ENCODE data around the gene POLG.

The POLG gene

GRCh38 chr15:89334510-89335297 is at the start of gene POLG:
POLG (minus strand) TSS chr15:89334824; CDS start chr15:89333754, 1,070 bp downstream.
- peak; percentile 98 to 99 for DNase-seq (ENCODE audit: low read depth in 2 of 2)

GRCh38 chr15:89384176-89384604 is 49.6 kb upstream of the POLG start:
- DNase-seq (ENCODE audit: low read depth in 2 of 2), result no peak

DNA sequence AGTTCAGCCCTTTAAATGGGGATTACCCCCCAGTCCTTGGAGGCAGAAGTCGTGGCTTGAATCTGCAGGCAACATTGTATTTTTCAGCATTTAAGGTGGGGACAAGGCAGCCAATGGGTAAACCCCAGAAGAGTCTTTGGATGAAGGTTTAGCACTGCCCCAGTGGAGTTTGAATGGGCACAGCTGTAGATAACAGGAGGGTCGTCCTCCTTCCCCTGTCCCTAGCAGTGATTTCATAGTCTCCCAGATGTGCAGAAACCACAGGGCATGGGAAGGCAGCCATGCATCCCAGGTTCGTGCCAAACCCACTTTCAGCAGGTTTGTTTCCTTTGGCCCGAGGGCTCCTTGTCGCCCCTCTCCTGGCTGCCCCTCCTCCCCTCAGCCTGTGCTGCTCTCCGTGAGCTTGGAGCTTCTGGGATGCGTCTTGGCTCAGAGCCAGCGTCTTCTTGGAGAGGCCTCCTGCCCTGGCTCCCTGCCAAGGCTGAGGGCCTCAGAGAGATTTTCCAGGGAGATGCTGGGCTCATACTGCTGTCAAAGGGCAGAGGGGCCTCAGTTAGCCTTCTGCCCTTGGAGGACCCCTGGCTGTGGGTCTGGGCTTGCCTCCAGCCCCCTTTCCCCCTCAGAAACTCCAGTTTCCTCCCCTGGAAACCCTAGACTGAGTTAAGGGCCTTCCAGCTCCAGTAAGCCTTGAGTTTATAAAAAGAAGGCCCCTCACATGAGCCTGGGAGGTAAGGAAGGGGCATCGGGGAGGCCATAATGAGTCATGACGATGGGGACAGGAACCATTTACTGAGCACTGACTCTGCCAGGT is 48.9 kb upstream of the POLG start:
- no peak for DNase-seq (ENCODE audit: low read depth in 2 of 2)

DNA sequence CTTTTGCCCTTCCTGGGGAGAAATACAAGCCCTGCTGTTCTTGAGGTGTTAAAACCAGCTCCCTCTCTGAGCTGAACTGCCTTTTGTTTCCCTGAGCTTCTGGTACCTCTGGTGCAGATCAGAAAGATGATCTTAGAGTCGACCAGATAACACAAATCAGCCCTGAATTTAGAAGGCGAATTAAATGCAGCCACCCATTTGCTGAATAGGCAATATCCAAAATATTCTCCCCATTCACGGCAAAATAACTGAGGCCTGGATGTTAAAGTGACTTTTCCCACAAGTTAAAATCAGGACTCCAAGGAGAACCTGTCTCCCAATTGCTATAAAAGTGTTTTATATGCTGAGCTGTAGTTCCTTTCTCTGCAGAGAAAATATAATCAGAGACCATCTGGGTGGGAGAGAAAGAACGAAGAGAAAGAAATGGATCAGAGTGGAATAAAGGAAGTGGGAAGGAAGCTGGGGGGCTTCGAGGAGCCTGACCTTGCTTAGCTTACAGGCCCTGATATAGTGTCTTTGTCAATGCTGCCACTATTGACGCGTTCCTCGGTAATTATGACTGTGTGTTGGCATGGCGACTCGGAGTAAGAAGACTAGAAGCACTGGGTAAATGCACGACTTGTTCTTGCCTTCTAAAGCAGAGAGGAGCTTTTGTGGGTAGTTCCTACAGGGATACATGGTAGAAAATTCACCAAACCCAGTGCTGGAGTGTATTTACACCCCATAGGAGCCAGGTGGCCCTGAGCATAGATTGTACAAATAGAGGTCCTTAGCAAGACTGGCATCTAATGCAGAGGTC is 47.5 kb upstream of the POLG start:
- no peak for DNase-seq (ENCODE audit: low read depth in 2 of 2)

DNA sequence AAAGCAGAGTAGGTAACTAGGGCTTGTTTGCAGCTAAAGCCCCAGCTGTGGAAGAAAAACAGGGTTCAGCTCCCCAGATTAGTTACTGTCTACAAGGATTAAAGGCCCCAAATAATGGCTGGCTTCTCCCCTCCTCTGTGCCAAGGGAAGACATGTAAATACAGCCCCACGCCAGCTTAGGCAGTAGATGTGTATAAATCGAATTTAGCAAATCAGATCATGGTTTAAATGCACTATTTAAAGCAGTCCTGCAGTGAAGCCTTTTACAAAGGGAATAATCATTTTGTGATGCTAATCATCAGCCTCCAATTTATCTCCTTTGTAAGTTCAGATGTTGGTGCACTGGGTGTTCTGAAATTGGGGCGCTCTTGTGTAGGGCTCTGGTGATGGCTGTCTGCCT is 46.7 kb upstream of the POLG start:
- no peak for DNase-seq (ENCODE audit: low read depth in 2 of 2)

DNA sequence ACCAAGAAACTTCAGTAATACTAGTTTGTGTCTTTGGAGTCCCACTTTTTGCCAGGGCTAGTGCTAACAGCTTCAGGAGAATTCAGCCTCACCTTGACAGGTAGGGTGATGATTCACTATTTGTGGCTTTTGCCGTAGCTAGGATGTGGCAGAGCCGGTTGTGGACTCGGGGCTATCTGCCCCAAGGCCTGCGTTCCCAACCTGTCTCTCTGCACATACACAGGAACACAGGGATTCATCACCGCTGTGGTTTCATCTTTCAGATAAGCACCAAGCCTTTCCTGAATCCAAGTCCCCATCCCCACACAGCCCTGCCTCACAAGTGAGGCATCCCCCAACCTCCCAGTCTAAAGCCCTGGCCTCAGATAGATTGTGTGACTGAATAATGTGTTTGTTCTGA is 45.2 kb upstream of the POLG start:
- no peak for DNase-seq (ENCODE audit: low read depth in 2 of 2)

DNA sequence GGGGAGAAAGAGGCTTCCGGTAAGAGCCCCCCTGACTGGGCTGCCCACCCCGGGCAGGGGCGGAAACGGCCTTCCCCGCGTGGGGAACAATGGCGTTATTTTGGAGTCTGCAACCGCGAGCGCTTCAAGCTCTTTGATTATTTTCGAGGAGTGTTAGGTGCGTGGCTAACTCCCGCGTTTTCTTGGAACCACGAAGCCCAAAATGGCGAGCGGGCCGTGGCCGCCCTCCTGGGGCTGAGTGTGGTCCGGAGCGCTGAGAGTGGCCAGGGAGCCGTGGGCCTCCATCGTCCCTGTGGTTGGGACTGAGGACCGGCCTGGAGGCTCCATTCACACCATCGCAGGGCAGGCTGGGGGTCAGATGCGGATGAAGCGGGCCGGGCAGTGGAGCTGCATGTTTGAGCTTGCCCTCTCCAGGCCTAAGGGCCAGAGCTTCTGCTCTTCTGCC is 44.6 kb upstream of the POLG start:
- no peak for DNase-seq (ENCODE audit: low read depth in 2 of 2)

- DNase-seq (ENCODE audit: low read depth in 2 of 2), result no peak
These were observed 43.9 kb upstream of the POLG start for GRCh38 chr15:89378296-89379151.

DNA sequence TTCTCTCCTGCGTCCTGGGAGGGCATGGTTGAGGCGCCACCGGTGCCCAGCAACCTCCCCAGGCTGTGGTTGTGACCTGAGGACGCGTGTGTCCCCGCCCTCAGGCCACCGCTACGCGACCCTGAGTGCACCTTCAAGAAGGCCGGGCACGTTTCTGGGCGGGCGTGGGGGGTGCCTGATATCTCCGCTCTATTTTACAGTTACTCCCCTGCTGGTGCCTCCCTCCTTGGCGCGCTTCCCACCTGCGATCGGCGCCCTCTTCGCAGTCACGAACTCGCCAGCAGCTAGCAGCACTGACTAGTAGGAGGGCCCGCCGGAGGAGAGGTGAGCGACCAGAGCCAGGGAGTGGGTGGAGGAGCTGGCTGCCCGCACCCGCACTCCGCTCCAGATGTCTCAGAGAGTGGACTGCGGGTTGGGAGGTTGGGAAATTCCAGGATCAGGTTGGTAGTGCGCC is 43.2 kb upstream of the POLG start:
- no peak for DNase-seq (ENCODE audit: low read depth in 2 of 2)

- DNase-seq (ENCODE audit: low read depth in 2 of 2), result no peak
These were observed 42.6 kb upstream of the POLG start for GRCh38 chr15:89377024-89377841.

DNA sequence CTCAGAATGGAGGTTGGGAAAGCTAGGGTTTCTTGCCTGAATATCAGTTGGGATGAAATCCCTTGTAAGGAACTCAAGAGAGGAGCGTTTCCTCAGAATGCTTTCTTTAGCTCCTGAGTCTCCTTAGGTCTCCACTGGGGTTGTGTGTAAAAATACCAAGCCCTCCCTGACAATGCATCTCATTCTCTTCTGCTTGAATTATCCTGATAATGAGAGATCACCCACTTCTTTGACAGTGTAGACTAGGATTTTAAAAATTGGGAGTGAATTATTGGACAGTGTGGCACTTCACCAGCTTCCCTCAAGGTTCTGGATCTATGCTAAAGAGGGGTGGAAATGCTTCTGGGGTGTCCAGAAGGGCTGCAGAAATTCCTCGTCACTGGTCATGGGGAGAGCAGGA is 41.8 kb upstream of the POLG start:
- no peak for DNase-seq (ENCODE audit: low read depth in 2 of 2)

DNA sequence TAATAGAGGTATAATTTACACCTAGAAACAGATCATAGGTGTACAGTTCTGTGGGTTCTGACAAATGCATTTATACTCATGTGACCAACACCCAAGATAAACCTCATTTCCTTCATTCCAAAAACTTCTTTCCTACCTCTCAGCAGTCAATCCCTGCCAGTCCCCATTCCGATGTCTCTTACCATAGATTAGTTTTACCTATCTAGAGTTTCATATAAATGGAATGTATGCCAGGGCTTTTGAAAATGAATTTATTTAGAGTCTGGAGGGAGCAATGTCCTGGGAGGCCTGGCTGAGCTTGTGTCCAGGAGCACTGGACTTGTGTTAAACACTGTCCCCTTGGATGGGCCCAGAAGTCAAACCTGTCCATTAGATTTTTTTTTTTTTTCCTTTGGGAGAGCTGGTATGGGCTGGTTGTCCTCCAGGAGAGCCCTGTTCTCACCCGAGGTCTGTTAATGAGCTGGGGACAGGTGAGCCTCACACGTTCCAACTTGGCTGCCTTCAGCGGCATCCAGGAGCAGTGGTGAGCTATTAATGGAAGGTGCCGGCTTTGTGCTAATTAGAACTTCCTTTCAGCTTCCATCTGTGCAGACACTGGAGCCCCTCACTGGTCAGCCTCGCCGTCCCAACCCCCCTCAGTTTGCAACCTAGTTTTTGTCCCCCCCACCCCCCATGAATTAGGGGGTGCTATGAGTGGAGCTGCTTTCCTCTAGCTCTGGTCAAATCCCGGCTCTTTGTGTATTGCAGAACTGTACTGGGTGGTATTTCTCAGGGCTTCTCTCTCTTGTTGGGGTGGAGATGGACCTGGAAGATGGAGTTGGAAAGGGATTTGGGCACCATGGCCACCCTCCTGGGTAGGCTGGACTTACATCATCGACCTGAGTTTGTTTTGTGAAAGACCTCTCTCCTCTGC is 40.7 kb upstream of the POLG start:
- no peak for DNase-seq (ENCODE audit: low read depth in 2 of 2)

DNA sequence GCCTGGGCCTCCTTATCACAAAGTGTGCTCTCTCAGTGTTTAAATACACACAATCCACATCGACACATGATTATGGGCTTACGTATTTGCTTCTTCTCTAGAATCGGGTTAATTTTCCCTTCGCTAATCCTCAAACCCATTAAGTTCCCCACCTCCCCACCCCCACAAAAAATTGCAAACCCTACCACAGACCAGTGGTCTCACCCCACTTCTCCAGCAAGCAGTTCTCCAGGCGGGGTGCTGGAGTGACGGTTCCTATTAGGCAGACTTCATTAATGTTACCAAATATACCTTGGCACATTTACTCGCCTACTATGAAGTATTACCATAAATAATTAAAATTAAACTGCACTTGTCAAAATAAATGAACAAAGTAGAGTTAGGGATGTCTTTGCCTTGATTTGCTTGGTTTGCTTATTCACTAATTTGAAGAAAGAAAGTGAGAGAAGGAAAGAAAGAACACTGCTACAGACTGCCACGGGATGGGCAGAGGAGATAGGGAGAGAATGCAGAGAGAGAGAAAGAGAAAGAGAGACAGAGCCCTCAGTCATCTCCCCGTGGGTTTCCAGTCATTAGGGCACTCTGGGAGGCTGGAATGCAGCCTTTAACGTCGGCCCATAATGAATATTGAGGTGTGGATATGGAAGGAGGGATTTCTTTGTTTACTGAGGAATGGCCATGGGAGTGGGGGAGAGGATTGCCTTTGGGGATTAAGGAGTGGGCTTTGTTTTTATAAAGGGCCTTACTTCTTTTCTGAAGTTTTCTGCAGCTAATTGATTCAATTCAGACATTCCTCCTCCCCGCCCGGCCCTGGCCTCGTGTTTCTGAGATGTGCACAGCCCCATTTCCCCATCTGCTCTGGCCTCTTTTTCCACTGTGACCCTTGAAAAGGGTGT is 39.7 kb upstream of the POLG start:
- DNase-seq (ENCODE audit: low read depth in 2 of 2), result no peak

- DNase-seq (ENCODE audit: low read depth in 2 of 2), result no peak
These were observed 37.7 kb upstream of the POLG start for GRCh38 chr15:89372069-89372935.

DNA sequence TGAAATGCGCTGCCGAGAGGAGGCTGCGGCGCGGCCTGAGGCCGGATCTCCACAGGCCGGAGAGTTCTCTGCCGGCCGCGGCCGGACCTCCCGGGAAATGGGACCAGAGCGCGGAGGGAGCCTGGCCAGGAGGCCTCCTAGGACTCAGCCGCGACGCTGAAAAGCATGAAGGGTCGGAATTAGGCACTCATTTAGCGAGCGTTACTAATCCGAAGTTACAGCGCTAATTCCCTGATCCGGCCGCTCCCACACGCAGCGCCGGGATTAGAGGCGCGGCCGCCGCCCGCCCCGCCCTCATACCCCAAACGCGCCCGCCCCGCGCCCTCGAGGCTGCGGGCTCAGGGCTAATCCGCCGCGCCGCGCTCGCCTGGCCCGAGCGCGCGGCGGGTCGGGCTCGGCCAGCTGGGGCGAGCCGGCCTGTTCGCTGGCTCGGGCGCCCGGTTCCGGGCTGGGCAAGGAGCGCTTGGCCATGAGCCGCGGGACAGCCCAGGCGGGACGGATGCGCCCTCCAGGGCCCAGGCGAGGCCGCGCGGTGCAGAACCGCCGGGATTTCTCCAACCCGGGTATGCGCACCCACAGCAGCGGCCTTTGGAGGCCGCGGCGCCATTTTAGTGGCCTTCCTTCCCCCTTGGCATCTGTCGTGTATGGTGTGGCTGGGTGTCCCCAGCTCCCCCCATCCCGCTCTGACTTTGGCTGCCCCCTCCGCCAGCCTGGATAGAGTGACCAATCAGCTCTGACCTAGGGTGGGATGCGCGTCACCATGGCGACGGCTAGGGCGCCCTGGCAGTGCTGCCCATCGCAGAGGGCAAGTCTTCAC is 36.8 kb upstream of the POLG start:
- no peak for DNase-seq (ENCODE audit: low read depth in 2 of 2)

DNA sequence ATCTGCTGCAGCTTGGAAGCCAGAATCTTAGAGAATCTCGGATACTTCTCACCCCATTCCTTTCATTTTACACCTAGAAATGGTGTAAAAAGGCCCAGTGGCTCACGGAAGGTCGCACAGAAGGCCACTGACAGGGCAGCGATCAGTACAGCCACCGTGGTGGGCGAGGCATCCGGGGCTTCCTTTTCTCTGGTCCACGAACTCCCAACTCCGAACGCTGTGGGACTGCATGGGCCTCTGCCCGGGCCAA is 36.3 kb upstream of the POLG start:
- DNase-seq (ENCODE audit: low read depth in 2 of 2), result no peak

All from stimulated activated CD8-positive, alpha-beta memory T cell treated with anti-CD3 and anti-CD28 coated beads, Interleukin-2, amount 100 ng/mL, for 1 hour (primary cell).